Thyroid gland (tissue), 4 donors: ENCODE data around the gene INHBA.

ENCODE experiments used
- POLR2A ChIP-seq, 2 donors: fragments of 450-650 bp; IDR thresholded peaks; one replicate each; pipeline ENCODE4 v1.6.1; 2017; ENCODE audit warnings: antibody characterized with exemption in 2 of 2, mild to moderate bottlenecking in 2 of 2, moderate library complexity in 1 of 2
- TF ChIP-seq, protein P1 (sequence below), 6 experiments: fragments of 200-600 bp in 3 of 6; fragments of 450-650 bp in 3 of 6; sonication (generic) in 3 of 6; IDR thresholded peaks; one replicate each; pipeline ENCODE4 v1.5.1; 2016 to 2019; ENCODE audit warnings: antibody characterized with exemption in 6 of 6, mild to moderate bottlenecking in 2 of 6, inconsistent platforms in 1 of 6, moderate library complexity in 1 of 6

DNA sequence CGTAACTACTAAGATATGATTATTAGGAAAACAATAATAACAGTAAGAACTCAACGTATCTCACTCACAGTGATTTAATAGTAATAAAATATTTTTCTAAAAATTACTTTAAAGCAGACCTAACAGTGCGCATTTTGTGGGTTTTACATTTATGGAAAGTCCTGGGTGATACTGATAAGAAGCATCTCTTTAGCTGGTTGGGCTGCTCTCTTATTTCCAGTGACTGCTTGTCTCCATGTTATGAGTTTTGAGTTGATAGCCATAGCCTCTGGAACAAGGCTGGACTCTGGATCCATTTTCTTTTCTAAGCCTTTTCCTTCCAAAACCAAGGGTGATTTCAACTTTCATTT, 29.5 kb upstream of the INHBA start:
- TF ChIP-seq, protein P1, sequence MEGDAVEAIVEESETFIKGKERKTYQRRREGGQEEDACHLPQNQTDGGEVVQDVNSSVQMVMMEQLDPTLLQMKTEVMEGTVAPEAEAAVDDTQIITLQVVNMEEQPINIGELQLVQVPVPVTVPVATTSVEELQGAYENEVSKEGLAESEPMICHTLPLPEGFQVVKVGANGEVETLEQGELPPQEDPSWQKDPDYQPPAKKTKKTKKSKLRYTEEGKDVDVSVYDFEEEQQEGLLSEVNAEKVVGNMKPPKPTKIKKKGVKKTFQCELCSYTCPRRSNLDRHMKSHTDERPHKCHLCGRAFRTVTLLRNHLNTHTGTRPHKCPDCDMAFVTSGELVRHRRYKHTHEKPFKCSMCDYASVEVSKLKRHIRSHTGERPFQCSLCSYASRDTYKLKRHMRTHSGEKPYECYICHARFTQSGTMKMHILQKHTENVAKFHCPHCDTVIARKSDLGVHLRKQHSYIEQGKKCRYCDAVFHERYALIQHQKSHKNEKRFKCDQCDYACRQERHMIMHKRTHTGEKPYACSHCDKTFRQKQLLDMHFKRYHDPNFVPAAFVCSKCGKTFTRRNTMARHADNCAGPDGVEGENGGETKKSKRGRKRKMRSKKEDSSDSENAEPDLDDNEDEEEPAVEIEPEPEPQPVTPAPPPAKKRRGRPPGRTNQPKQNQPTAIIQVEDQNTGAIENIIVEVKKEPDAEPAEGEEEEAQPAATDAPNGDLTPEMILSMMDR (IDR thresholded peaks at IDR 0.05) = no peak
- TF ChIP-seq POLR2A (IDR thresholded peaks at IDR 0.05) = no peak
